ENCODE results near the gene COL18A1. TPM values are rescaled to one million over a fixed set of nuclear protein-coding genes. Genes with fewer than 3 reads are reported as not detected.

The COL18A1 gene
- polyA plus RNA-seq, 1 of the 3 experiments (the other 2 are of a cell fraction): 118 TPM

- TF ChIP-seq RAD21 (IDR thresholded peaks at IDR 0.05; ENCODE audit: low read length) (peak; percentile 20; the same call in 1 of the 2 replicates), NFIC (IDR thresholded peaks at IDR 0.05; ENCODE audit: borderline replicate concordance) (no peak)
- no peaks in the 10 kb centered on the region for H3F3A ChIP-seq (replicated peaks; ENCODE audit: insufficient read depth)
- H2AFZ ChIP-seq (ENCODE audit: low read depth): no peak overlapping the region
- no peak overlapping the region for H3K27ac ChIP-seq (ENCODE audit: low read depth in 2 of 2, low read length in 1 of 2)
- H3K4me3 ChIP-seq (ENCODE audit: low read depth in 2 of 2, low read length in 1 of 2): no peak overlapping the region
- DNase-seq: no peak
- H3K4me1 ChIP-seq (ENCODE audit: control insufficient read depth in 1 of 2, insufficient read depth in 2 of 2, low read depth in 1 of 2, low read length in 1 of 2): peaks cover 0 to 9% of the 10 kb centered on the region in 2 experiments; a peak in 1 of 4 replicates
- H3K79me2 ChIP-seq (ENCODE audit: insufficient read depth): peaks cover 88% of the 10 kb centered on the region
- H3K9me3 ChIP-seq: no peaks in the 10 kb centered on the region
- no peak overlapping the region for H3K4me2 ChIP-seq
- ChIA-PET CTCF (interaction anchor here (0.6 to 2.3 kb wide), 4 partner anchors 11 to 479 kb away, joined by 3 to 8 read pairs (median 4); no protein-coding TSS in a partner anchor), POLR2A (no interaction called here)
- peaks cover 38% of the 10 kb centered on the region; the same call in 1 of the 2 replicates for H4K20me1 ChIP-seq (ENCODE audit: insufficient read depth)
- H3K27me3 ChIP-seq (ENCODE audit: insufficient read depth): no peaks in the 10 kb centered on the region
- H3K36me3 ChIP-seq (replicated peaks in 1 of 2; ENCODE audit: control insufficient read depth in 1 of 2, insufficient read depth in 2 of 2, low read length in 1 of 2): peaks cover 3 to 23% of the 10 kb centered on the region in 2 experiments
- no peaks in the 10 kb centered on the region for H3K9me2 ChIP-seq
- no peak overlapping the region for H3K9ac ChIP-seq
- WGBS (ENCODE audit: low lambda C conversion rate): 87% methylated on average over 13 of the region's 27 CpGs
Measured at GRCh38 chr21:45443595-45444181, 38.7 kb downstream of the COL18A1 start.

GRCh38 chr21:45444385-45444784 lies 39.4 kb downstream of the COL18A1 start:
- no peak for DNase-seq
- Histone ChIP-seq H2AFZ (ENCODE audit: low read depth) (no peak overlapping the region), H4K20me1 (ENCODE audit: insufficient read depth) (peaks cover 45% of the 10 kb centered on the region; the same call in 1 of the 2 replicates)

More at GRCh38 chr21:45444385-45444784, 39.4 kb downstream of the COL18A1 start:
- Histone ChIP-seq H3K27ac (ENCODE audit: low read depth in 2 of 2, low read length in 1 of 2) (no peak overlapping the region), H3K4me3 (ENCODE audit: low read depth in 2 of 2, low read length in 1 of 2) (no peak overlapping the region), H3F3A (replicated peaks; ENCODE audit: insufficient read depth) (no peaks in the 10 kb centered on the region), H3K4me1 (ENCODE audit: control insufficient read depth in 1 of 2, insufficient read depth in 2 of 2, low read depth in 1 of 2, low read length in 1 of 2) (peaks cover 0 to 4% of the 10 kb centered on the region in 2 experiments; a peak in 1 of 4 replicates), H3K79me2 (ENCODE audit: insufficient read depth) (peaks cover 88% of the 10 kb centered on the region), H3K9me3 (no peaks in the 10 kb centered on the region), H3K9me2 (no peaks in the 10 kb centered on the region), H3K27me3 (ENCODE audit: insufficient read depth) (no peaks in the 10 kb centered on the region), H3K36me3 (replicated peaks in 1 of 2; ENCODE audit: control insufficient read depth in 1 of 2, insufficient read depth in 2 of 2, low read length in 1 of 2) (peaks cover 3 to 23% of the 10 kb centered on the region in 2 experiments), H3K9ac (no peak overlapping the region), H3K4me2 (no peak overlapping the region)
- WGBS (ENCODE audit: low lambda C conversion rate): 89% methylated on average over 16 of the region's 19 CpGs
- ChIA-PET POLR2A (no interaction called here), CTCF (interaction anchor here (2.3 kb wide), 1 partner anchor 10 kb away, joined by 5 read pairs; no protein-coding TSS in a partner anchor)
- TF ChIP-seq NFIC (IDR thresholded peaks at IDR 0.05; ENCODE audit: borderline replicate concordance): no peak
- no peak for TF ChIP-seq TEAD4 (IDR thresholded peaks at IDR 0.05; ENCODE audit: borderline replicate concordance, insufficient read depth)
- no peak for TF ChIP-seq MXI1 (IDR thresholded peaks at IDR 0.05; ENCODE audit: low read depth, low read length)
- TF ChIP-seq MEF2A (IDR thresholded peaks at IDR 0.05; ENCODE audit: borderline replicate concordance, low read depth): no peak
- TF ChIP-seq TAF1 (IDR thresholded peaks at IDR 0.05; ENCODE audit: borderline replicate concordance, low read depth, low read length): no peak
- TF ChIP-seq ELF1 (IDR thresholded peaks at IDR 0.05): no peak
- TF ChIP-seq NRF1 (IDR thresholded peaks at IDR 0.05; ENCODE audit: low read depth, low read length): no peak
- TF ChIP-seq POLR2AphosphoS5 (IDR thresholded peaks at IDR 0.05; ENCODE audit: low read depth, low read length): no peak
- TF ChIP-seq PBX3 (IDR thresholded peaks at IDR 0.05): no peak
- no peak for TF ChIP-seq FOSL2 (IDR thresholded peaks at IDR 0.05; ENCODE audit: borderline replicate concordance, low read depth)
- no peak for TF ChIP-seq RAD21 (IDR thresholded peaks at IDR 0.05; ENCODE audit: low read length)
- no peak for TF ChIP-seq EP300 (IDR thresholded peaks at IDR 0.05; ENCODE audit: borderline replicate concordance in 1 of 2, low read depth in 1 of 2, low read length in 1 of 2)
- TF ChIP-seq FOXM1 (IDR thresholded peaks at IDR 0.05; ENCODE audit: low read depth): no peak
- no peak for TF ChIP-seq USF2 (IDR thresholded peaks at IDR 0.05; ENCODE audit: borderline replicate concordance, low read depth, low read length)
- no peak for TF ChIP-seq RXRA (IDR thresholded peaks at IDR 0.05; ENCODE audit: borderline replicate concordance, low read depth)
- TF ChIP-seq JUND (IDR thresholded peaks at IDR 0.05): no peak
- TF ChIP-seq GATA2 (CRISPR knock-in tag; IDR thresholded peaks at IDR 0.05): no peak
